Caco-2 (cell line): ENCODE results near the gene NRXN2. TPM values are rescaled to one million over a fixed set of nuclear protein-coding genes. Genes with fewer than 3 reads are reported as not detected.
A peak's percentile ranks its signal among the peaks of the same experiment; 100 is the strongest.

Experiments
- BruUV-seq: library from RNA; stranded (reverse); fragments of 400-500 nt; replicated peaks from 2 replicates; lab custom pipeline; 2021; lab: Mats Ljungman, UMichigan
- CTCF ChIA-PET: fragments of 300-600 bp; sonication (Branson Sonifier 250); formaldehyde crosslinking; loops from one replicate; lab custom pipeline; 2022; ENCODE audit warnings: antibody characterized with exemption; lab: Charles Lee
- POLR2A ChIA-PET: fragments of 300-600 bp; sonication (Branson Sonifier 250); formaldehyde crosslinking; loops from one replicate; lab custom pipeline; 2022; ENCODE audit warnings: antibody characterized with exemption; lab: Charles Lee
- DNase-seq, 2 experiments: peaks; one replicate each; pipeline versions ENCODE4 v3.0.0 to v3.0.0-alpha.2; 2020 to 2022
- H3K27me3 ChIP-seq: replicated peaks from 2 replicates; pipeline ENCODE4 v1.6.0; 2011; ENCODE audit warnings: low read length; ENCODE audit not compliant: control insufficient read depth, insufficient read depth
- H3K36me3 ChIP-seq: 2 replicates; pipeline ENCODE4 v1.5.1; 2011; ENCODE audit warnings: low read length; ENCODE audit not compliant: control insufficient read depth, insufficient read depth
- H3K4me1 ChIP-seq: fragments of 250-450 bp; sonication (Bioruptor Pico); 2 replicates; pipeline ENCODE4 v1.5.1; 2020; ENCODE audit warnings: mild to moderate bottlenecking
- H3K4me3 ChIP-seq: 2 replicates; pipeline ENCODE4 v1.5.1; 2011; ENCODE audit warnings: low read depth, mild to moderate bottlenecking, control low read depth, low read length
- H3K9me3 ChIP-seq: fragments of 250-450 bp; sonication (Bioruptor Pico); 2 replicates; pipeline ENCODE4 v1.5.1; 2020; ENCODE audit warnings: mild to moderate bottlenecking, moderate library complexity
- H3K27ac Mint-ChIP-seq: one replicate; pipeline ENCODE4 v1.8.0; 2022; ENCODE audit warnings: mixed read lengths; ENCODE audit not compliant: unreplicated experiment
- H3K27me3 Mint-ChIP-seq: one replicate; pipeline ENCODE4 v1.8.0; 2022; ENCODE audit warnings: mixed read lengths; ENCODE audit not compliant: insufficient read depth, unreplicated experiment
- H3K36me3 Mint-ChIP-seq: one replicate; pipeline ENCODE4 v1.8.0; 2022; ENCODE audit warnings: mild to moderate bottlenecking, mixed read lengths; ENCODE audit not compliant: insufficient read depth, unreplicated experiment
- H3K4me1 Mint-ChIP-seq: one replicate; pipeline ENCODE4 v1.8.0; 2022; ENCODE audit warnings: low read depth, mixed read lengths; ENCODE audit not compliant: unreplicated experiment
- H3K4me3 Mint-ChIP-seq: one replicate; pipeline ENCODE4 v1.8.0; 2022; ENCODE audit warnings: mild to moderate bottlenecking, moderate library complexity, mixed read lengths; ENCODE audit not compliant: unreplicated experiment
- H3K9me3 Mint-ChIP-seq: one replicate; pipeline ENCODE4 v1.8.0; 2022; ENCODE audit warnings: mixed read lengths; ENCODE audit not compliant: unreplicated experiment
- intact Hi-C: fragments of 100-400 bp; cut with micrococcal nuclease; formaldehyde crosslinking; loops from one replicate; pipeline ENCODE4 v1.10.0; 2022; ENCODE audit not compliant: unreplicated experiment
- total RNA-seq: library from RNA; stranded (reverse); gene quantifications from 2 replicates; pipeline ENCODE4 v1.2.3, GENCODE V29; 2022
- TF ChIP-seq, protein P1 (sequence below), 2 experiments: fragments of 200-600 bp in 1 of 2; IDR thresholded peaks; 1 replicate in 1 of 2; 2 replicates in 1 of 2; pipeline versions ENCODE4 v1.5.1 to v1.8.0; 2011 to 2022; ENCODE audit warnings: antibody characterized with exemption in 1 of 2, control low read depth in 1 of 2, inconsistent platforms in 1 of 2, low read depth in 1 of 2, low read length in 1 of 2, mild to moderate bottlenecking in 1 of 2, moderate library complexity in 1 of 2; ENCODE audit not compliant: insufficient read depth in 1 of 2, severe bottlenecking in 1 of 2, unreplicated experiment in 1 of 2

Gene NRXN2
- total RNA-seq, 1 experiment from 2014 or later: 7.6 TPM

DNA sequence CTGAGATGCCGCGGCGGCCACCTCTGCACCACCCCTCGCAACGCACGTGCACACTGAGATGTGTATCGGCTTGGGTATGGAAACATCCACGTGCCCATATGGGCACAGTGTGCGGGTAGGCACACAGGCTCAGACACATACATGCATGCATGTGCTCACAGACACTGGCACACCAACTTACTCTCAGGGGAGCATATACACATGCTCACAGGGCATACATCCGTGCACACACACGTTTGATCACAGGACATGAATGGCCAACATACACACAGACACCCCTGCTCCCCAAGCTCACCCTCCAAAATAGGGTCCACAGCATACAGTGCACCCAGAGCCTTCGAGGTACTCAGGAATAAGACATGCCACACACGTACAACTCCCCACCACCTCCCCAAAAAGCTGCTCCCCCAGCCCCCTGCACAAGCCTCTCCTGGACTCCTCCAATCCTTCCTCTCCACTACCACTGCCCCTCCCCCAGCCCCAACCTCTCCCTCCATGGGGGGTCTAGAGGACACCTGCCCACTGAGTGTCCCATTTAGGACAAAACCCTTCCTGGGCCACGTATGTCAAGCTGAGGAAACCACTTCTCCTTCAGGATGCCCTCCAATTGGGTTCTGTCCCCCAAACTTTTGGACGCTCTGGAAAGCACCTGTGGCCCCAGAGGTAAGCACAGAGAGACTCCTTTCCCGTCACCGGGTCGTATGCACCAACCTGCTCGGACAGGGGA, 78.9 kb downstream of the NRXN2 start:
- no peaks in the 10 kb centered on the region; the same call in 1 of the 2 replicates for H3K27me3 ChIP-seq

DNA sequence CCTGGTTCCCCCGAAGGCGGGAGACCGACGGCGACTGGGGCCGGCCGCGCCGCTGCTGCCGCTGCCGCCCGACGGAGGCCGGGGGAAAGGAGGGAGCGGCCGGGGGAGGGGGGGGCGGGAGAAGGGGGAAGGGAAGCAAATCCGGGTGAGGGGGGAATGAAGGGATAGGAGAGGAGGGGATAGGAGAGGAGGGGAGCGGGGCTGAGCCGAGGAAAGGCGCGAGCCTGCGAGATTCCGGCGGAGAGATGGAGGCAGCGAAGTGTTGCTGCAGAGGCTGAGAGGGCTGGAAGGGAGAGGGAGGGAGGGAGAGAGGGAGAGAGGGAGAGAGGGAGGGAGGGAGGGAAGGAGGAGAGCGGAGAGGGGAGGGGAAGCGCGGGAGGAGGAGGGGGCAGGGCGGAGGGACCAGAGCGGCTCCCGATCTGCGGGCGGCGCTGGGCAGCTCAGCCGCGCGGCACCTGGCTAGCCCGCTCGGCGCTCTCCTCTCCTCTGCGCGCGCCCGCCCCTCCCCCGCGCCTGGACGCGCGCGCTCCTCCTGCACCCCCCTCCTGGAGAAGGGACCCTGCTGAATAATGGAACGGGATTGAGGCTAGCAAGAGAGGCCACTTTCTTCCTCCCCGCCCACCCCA, 79.6 kb downstream of the NRXN2 start:
- H3K9me3 ChIP-seq: no peaks in the 10 kb centered on the region
- TF ChIP-seq, protein P1, sequence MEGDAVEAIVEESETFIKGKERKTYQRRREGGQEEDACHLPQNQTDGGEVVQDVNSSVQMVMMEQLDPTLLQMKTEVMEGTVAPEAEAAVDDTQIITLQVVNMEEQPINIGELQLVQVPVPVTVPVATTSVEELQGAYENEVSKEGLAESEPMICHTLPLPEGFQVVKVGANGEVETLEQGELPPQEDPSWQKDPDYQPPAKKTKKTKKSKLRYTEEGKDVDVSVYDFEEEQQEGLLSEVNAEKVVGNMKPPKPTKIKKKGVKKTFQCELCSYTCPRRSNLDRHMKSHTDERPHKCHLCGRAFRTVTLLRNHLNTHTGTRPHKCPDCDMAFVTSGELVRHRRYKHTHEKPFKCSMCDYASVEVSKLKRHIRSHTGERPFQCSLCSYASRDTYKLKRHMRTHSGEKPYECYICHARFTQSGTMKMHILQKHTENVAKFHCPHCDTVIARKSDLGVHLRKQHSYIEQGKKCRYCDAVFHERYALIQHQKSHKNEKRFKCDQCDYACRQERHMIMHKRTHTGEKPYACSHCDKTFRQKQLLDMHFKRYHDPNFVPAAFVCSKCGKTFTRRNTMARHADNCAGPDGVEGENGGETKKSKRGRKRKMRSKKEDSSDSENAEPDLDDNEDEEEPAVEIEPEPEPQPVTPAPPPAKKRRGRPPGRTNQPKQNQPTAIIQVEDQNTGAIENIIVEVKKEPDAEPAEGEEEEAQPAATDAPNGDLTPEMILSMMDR (IDR thresholded peaks at IDR 0.05; ENCODE audit: insufficient read depth in 1 of 2, low read depth in 1 of 2, low read length in 1 of 2, severe bottlenecking in 1 of 2, unreplicated experiment in 1 of 2): no peak
- peak in 1 of 2 experiments; percentile 53 for DNase-seq
- no peak overlapping the region for H3K4me3 Mint-ChIP-seq
- H3K36me3 Mint-ChIP-seq: no peaks in the 10 kb centered on the region
- no peak overlapping the region for H3K27ac Mint-ChIP-seq
- POLR2A ChIA-PET: no interaction called here
- no TSS peak for BruUV-seq
- intact Hi-C loops: no loop called here
- no peaks in the 10 kb centered on the region for H3K36me3 ChIP-seq
- 0 out of 2 replicates have a peak, but pooled peaks cover 4% of the 10 kb centered on the region for H3K4me1 ChIP-seq
- peaks cover 3% of the 10 kb centered on the region for H3K27me3 Mint-ChIP-seq
- CTCF ChIA-PET: interaction anchor here (0.5 to 0.8 kb wide), 2 partner anchors 13 to 194 kb away, joined by 4 to 10 read pairs; no protein-coding TSS in a partner anchor
- H3K4me1 Mint-ChIP-seq: no peaks in the 10 kb centered on the region
- H3K9me3 Mint-ChIP-seq: no peaks in the 10 kb centered on the region
- peak overlapping the region; percentile 33 for H3K4me3 ChIP-seq
- H3K27me3 ChIP-seq: no peaks in the 10 kb centered on the region; the same call in 1 of the 2 replicates

More for the DNA sequence above, 78.9 kb downstream of the NRXN2 start:
- H3K4me1 ChIP-seq: 0 out of 2 replicates have a peak, but pooled peaks cover 5% of the 10 kb centered on the region
- no peaks in the 10 kb centered on the region for H3K36me3 ChIP-seq
- H3K27me3 Mint-ChIP-seq: peaks cover 3% of the 10 kb centered on the region
- no peak overlapping the region for H3K27ac Mint-ChIP-seq
- ChIA-PET CTCF (interaction anchor here (0.8 to 1.3 kb wide), 3 partner anchors 79 to 99 kb away, joined by 4 to 11 read pairs (median 4); no protein-coding TSS in a partner anchor), POLR2A (no interaction called here)
- intact Hi-C loops: no loop called here
- H3K4me3 ChIP-seq: peak overlapping the region; percentile 33
- DNase-seq: no peak
- no peaks in the 10 kb centered on the region for H3K9me3 ChIP-seq
- no peaks in the 10 kb centered on the region for H3K9me3 Mint-ChIP-seq
- peak overlapping the region; percentile 10 for H3K4me3 Mint-ChIP-seq
- no TSS peak for BruUV-seq
- no peaks in the 10 kb centered on the region for H3K4me1 Mint-ChIP-seq
- TF ChIP-seq, protein P1 (IDR thresholded peaks at IDR 0.05; ENCODE audit: insufficient read depth in 1 of 2, low read depth in 1 of 2, low read length in 1 of 2, severe bottlenecking in 1 of 2, unreplicated experiment in 1 of 2): no peak
- H3K36me3 Mint-ChIP-seq: no peaks in the 10 kb centered on the region

DNA sequence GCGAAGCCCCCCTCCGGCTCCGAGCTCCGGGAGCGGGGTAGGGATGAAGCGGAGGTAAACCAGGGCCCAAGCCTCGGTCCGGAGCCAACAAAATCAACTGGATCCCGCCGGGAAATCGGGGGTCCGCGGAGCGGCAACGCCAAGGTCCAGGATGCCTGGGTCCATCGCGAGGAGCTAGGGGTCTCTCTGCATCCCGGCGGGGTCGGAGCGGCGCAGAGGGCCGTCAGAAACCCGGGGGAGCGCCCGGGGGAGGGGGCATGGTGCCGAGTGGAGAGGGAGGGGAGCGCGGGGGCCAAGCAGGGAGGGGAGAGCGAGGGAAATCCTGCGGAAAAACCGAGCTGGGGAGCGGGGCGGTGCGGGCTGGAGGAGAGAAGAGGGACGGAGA, 80.1 kb downstream of the NRXN2 start:
- H3K36me3 Mint-ChIP-seq: no peaks in the 10 kb centered on the region
- Histone ChIP-seq H3K27me3 (no peaks in the 10 kb centered on the region; the same call in 1 of the 2 replicates), H3K9me3 (no peaks in the 10 kb centered on the region), H3K4me3 (peak overlapping the region; percentile 33), H3K4me1 (0 out of 2 replicates have a peak, but pooled peaks cover 4% of the 10 kb centered on the region), H3K36me3 (no peaks in the 10 kb centered on the region)
- DNase-seq: no peak
- POLR2A ChIA-PET: no interaction called here
- TF ChIP-seq, protein P1 (IDR thresholded peaks at IDR 0.05; ENCODE audit: insufficient read depth in 1 of 2, low read depth in 1 of 2, low read length in 1 of 2, severe bottlenecking in 1 of 2, unreplicated experiment in 1 of 2): no peak
- H3K9me3 Mint-ChIP-seq: no peaks in the 10 kb centered on the region
- H3K4me3 Mint-ChIP-seq: no peak overlapping the region
- intact Hi-C loops: no loop called here
- H3K4me1 Mint-ChIP-seq: no peaks in the 10 kb centered on the region
- no peak overlapping the region for H3K27ac Mint-ChIP-seq
- H3K27me3 Mint-ChIP-seq: peaks cover 3% of the 10 kb centered on the region
- no TSS peak for BruUV-seq
- CTCF ChIA-PET: interaction anchor here (0.5 to 0.8 kb wide), 2 partner anchors 13 to 194 kb away, joined by 4 to 10 read pairs; no protein-coding TSS in a partner anchor
